WTC11 (cell line): ENCODE measurements around the gene CXCL5. TPM values are rescaled to one million over a fixed set of nuclear protein-coding genes. Genes with fewer than 3 reads are reported as not detected.

Experiments used
- ATAC-seq: fragments of 200-7000 bp; cut with Tn5 transposase; 2 replicates; pipeline ENCODE4 v1.10.0; 2021; ENCODE audit warnings: mild to moderate bottlenecking, moderate library complexity
- CTCF ChIA-PET: fragments of 300-600 bp; sonication (Branson Sonifier 250); formaldehyde crosslinking; loops from one replicate; lab custom pipeline; 2021; ENCODE audit warnings: antibody characterized with exemption; lab: Charles Lee
- POLR2A ChIA-PET: fragments of 350-600 bp; sonication (Branson Sonifier 250); formaldehyde crosslinking; loops from one replicate; lab custom pipeline; 2021; ENCODE audit warnings: antibody characterized with exemption; lab: Charles Lee
- DNase-seq: peaks from one replicate; pipeline ENCODE4 v3.0.0; 2021; ENCODE audit warnings: low spot score
- H3K27ac Mint-ChIP-seq: 2 replicates; pipeline ENCODE4 v1.8.0; 2021; ENCODE audit warnings: mixed read lengths
- H3K27me3 Mint-ChIP-seq: 2 replicates; pipeline ENCODE4 v1.8.0; 2021; ENCODE audit warnings: low read depth, mild to moderate bottlenecking, moderate library complexity, mixed read lengths
- H3K36me3 Mint-ChIP-seq: 2 replicates; pipeline ENCODE4 v1.8.0; 2021; ENCODE audit warnings: mixed read lengths
- H3K4me1 Mint-ChIP-seq: 2 replicates; pipeline ENCODE4 v1.8.0; 2022; ENCODE audit warnings: mixed read lengths
- H3K4me3 Mint-ChIP-seq: 2 replicates; pipeline ENCODE4 v1.8.0; 2021; ENCODE audit warnings: mild to moderate bottlenecking, moderate library complexity, mixed read lengths
- H3K9me3 Mint-ChIP-seq: 2 replicates; pipeline ENCODE4 v1.8.0; 2021; ENCODE audit warnings: mixed read lengths
- ATF3 ChIP-seq: sonication (generic); formaldehyde crosslinking; conservative IDR thresholded peaks from 2 replicates; pipeline ENCODE4 v1.8.1; 2022; ENCODE audit warnings: mild to moderate bottlenecking, missing genetic modification reagents
- CREM ChIP-seq: sonication (generic); formaldehyde crosslinking; IDR thresholded peaks from 2 replicates; pipeline ENCODE4 v1.8.1; 2022; ENCODE audit warnings: mild to moderate bottlenecking, missing genetic modification reagents, moderate library complexity
- ERG ChIP-seq: fragments of 250-450 bp; sonication (Bioruptor Pico); IDR thresholded peaks from 2 replicates; pipeline ENCODE4 v1.8.0; 2021; ENCODE audit warnings: mild to moderate bottlenecking
- FOXK1 ChIP-seq: sonication (generic); formaldehyde crosslinking; IDR thresholded peaks from 2 replicates; pipeline ENCODE4 v1.8.0; 2022; ENCODE audit warnings: mild to moderate bottlenecking, moderate library complexity, missing genetic modification reagents
- FOXP1 ChIP-seq: sonication (generic); formaldehyde crosslinking; IDR thresholded peaks from 2 replicates; pipeline ENCODE4 v1.8.0; 2022; ENCODE audit warnings: missing genetic modification reagents, mild to moderate bottlenecking, moderate library complexity, borderline replicate concordance
- NFE2L1 ChIP-seq: sonication (generic); formaldehyde crosslinking; IDR thresholded peaks from 2 replicates; pipeline ENCODE4 v1.8.1; 2023; ENCODE audit warnings: missing genetic modification reagents
- NFYB ChIP-seq: sonication (generic); formaldehyde crosslinking; conservative IDR thresholded peaks from 2 replicates; pipeline ENCODE4 v1.8.0; 2022; ENCODE audit warnings: low read depth, missing genetic modification reagents
- NR3C1 ChIP-seq: sonication (generic); formaldehyde crosslinking; conservative IDR thresholded peaks from 2 replicates; pipeline ENCODE4 v1.8.1; 2023; ENCODE audit warnings: low read depth, mild to moderate bottlenecking, missing genetic modification reagents
- OVOL2 ChIP-seq: fragments of 250-450 bp; sonication (Bioruptor Pico); IDR thresholded peaks from 2 replicates; pipeline ENCODE4 v1.9.0; 2021; ENCODE audit warnings: mild to moderate bottlenecking, borderline replicate concordance
- RORB ChIP-seq: fragments of 250-450 bp; sonication (Bioruptor Pico); IDR thresholded peaks from 2 replicates; pipeline ENCODE4 v1.9.0; 2021; ENCODE audit warnings: mild to moderate bottlenecking
- SMAD4 ChIP-seq: sonication (generic); formaldehyde crosslinking; IDR thresholded peaks from 2 replicates; pipeline ENCODE4 v1.8.0; 2022; ENCODE audit warnings: mild to moderate bottlenecking, missing genetic modification reagents
- TP53 ChIP-seq: sonication (generic); formaldehyde crosslinking; IDR thresholded peaks from 2 replicates; pipeline ENCODE4 v1.8.1; 2023; ENCODE audit warnings: mild to moderate bottlenecking, missing genetic modification reagents
- ZBTB21 ChIP-seq: sonication (generic); formaldehyde crosslinking; IDR thresholded peaks from 2 replicates; pipeline ENCODE4 v1.8.1; 2023; ENCODE audit warnings: mild to moderate bottlenecking, missing genetic modification reagents, borderline replicate concordance
- ZNF281 ChIP-seq: sonication (generic); formaldehyde crosslinking; IDR thresholded peaks from 2 replicates; pipeline ENCODE4 v1.8.0; 2023; ENCODE audit warnings: mild to moderate bottlenecking, missing genetic modification reagents
- ZNF396 ChIP-seq: fragments of 250-450 bp; sonication (Bioruptor Pico); IDR thresholded peaks from 2 replicates; pipeline ENCODE4 v1.8.0; 2021; ENCODE audit warnings: mild to moderate bottlenecking, moderate library complexity, borderline replicate concordance
- ZNF671 ChIP-seq: fragments of 250-450 bp; sonication (Bioruptor Pico); IDR thresholded peaks from 2 replicates; pipeline ENCODE4 v1.8.0; 2021; ENCODE audit warnings: mild to moderate bottlenecking
- total RNA-seq: library from RNA; stranded (reverse); gene quantifications from 3 replicates; pipeline ENCODE4 v1.2.3, GENCODE V29; 2021
- TF ChIP-seq, protein P1 (sequence below): fragments of 250-450 bp; sonication (Bioruptor Pico); IDR thresholded peaks from 2 replicates; pipeline ENCODE4 v1.9.0; 2021; ENCODE audit warnings: mild to moderate bottlenecking
- TF ChIP-seq, protein P2 (sequence below): sonication (generic); formaldehyde crosslinking; IDR thresholded peaks from 2 replicates; pipeline ENCODE4 v1.8.0; 2022; ENCODE audit warnings: mild to moderate bottlenecking, missing genetic modification reagents
- TF ChIP-seq, protein P3 (sequence below): sonication (generic); formaldehyde crosslinking; IDR thresholded peaks from 2 replicates; pipeline ENCODE4 v1.8.1; 2022; ENCODE audit warnings: mild to moderate bottlenecking, missing genetic modification reagents, moderate library complexity, borderline replicate concordance

CXCL5 gene
- total RNA-seq, 1 experiment from 2014 or later = 3.6 TPM

DNA sequence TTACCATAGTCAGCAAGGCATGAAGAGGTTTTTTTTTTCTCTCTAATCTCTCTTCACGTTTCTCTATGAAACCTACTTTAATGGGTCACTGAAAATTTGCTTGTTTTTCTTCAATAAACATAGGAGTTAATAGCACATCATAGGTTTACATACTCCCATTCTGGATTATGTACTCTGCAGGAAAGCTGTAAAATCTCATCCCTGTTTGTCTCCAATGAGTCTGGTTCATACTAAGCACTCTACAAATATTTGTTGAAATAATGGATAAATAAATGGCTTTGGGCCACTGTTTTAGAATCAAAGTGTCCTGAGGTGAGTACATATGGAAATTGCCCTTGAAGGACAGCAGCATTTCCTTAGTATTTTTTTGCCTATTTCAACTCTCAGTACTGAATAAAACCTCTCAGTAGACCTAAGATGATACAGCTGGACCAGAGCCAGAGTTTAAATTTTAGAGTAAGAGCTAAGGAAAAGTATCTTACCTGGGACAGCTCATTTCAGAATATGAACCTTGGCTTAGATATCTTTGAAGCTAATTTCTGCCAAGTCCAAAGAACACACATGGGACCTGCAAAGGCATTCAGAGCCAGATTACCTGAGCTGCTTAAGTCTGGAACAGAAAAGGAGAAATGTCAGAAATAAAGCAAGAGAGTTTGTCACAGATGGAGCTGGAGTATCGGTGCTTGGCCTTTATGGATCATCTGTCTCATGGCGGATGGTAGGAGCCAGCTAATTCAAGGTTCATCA, 51.1 kb downstream of the CXCL5 start (continued):
- TF ChIP-seq ZBTB21 (CRISPR knock-in tag) = no peak
- TF ChIP-seq RORB (CRISPR knock-in tag) = no peak

GRCh38 chr4:73945674-73946449, 52.6 kb downstream of the CXCL5 start:
- TF ChIP-seq ZNF396 (CRISPR knock-in tag) (no peak), NFE2L1 (no peak), ERG (CRISPR knock-in tag) (no peak), CREM (CRISPR knock-in tag) (no peak), NR3C1 (CRISPR knock-in tag) (no peak), FOXP1 (CRISPR knock-in tag) (no peak), SMAD4 (CRISPR knock-in tag) (no peak), FOXK1 (CRISPR knock-in tag) (no peak), ZNF671 (no peak), TP53 (no peak), OVOL2 (CRISPR knock-in tag) (no peak), ZNF281 (CRISPR knock-in tag) (no peak), NFYB (CRISPR knock-in tag) (no peak), ATF3 (CRISPR knock-in tag) (no peak)
- TF ChIP-seq, protein P1, sequence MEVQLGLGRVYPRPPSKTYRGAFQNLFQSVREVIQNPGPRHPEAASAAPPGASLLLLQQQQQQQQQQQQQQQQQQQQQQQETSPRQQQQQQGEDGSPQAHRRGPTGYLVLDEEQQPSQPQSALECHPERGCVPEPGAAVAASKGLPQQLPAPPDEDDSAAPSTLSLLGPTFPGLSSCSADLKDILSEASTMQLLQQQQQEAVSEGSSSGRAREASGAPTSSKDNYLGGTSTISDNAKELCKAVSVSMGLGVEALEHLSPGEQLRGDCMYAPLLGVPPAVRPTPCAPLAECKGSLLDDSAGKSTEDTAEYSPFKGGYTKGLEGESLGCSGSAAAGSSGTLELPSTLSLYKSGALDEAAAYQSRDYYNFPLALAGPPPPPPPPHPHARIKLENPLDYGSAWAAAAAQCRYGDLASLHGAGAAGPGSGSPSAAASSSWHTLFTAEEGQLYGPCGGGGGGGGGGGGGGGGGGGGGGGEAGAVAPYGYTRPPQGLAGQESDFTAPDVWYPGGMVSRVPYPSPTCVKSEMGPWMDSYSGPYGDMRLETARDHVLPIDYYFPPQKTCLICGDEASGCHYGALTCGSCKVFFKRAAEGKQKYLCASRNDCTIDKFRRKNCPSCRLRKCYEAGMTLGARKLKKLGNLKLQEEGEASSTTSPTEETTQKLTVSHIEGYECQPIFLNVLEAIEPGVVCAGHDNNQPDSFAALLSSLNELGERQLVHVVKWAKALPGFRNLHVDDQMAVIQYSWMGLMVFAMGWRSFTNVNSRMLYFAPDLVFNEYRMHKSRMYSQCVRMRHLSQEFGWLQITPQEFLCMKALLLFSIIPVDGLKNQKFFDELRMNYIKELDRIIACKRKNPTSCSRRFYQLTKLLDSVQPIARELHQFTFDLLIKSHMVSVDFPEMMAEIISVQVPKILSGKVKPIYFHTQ = no peak
- TF ChIP-seq, protein P2, sequence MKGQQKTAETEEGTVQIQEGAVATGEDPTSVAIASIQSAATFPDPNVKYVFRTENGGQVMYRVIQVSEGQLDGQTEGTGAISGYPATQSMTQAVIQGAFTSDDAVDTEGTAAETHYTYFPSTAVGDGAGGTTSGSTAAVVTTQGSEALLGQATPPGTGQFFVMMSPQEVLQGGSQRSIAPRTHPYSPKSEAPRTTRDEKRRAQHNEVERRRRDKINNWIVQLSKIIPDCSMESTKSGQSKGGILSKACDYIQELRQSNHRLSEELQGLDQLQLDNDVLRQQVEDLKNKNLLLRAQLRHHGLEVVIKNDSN (CRISPR knock-in tag) = no peak
- TF ChIP-seq, protein P3, sequence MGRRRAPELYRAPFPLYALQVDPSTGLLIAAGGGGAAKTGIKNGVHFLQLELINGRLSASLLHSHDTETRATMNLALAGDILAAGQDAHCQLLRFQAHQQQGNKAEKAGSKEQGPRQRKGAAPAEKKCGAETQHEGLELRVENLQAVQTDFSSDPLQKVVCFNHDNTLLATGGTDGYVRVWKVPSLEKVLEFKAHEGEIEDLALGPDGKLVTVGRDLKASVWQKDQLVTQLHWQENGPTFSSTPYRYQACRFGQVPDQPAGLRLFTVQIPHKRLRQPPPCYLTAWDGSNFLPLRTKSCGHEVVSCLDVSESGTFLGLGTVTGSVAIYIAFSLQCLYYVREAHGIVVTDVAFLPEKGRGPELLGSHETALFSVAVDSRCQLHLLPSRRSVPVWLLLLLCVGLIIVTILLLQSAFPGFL (CRISPR knock-in tag) = no peak
- TF ChIP-seq, all 79 proteins: peak for 0
- Mint-ChIP-seq H3K27ac (no peak overlapping the region), H3K4me1 (peaks cover 26% of the 10 kb centered on the region), H3K27me3 (peaks cover 97% of the 10 kb centered on the region), H3K4me3 (no peak overlapping the region), H3K36me3 (no peaks in the 10 kb centered on the region), H3K9me3 (no peaks in the 10 kb centered on the region)
- CTCF ChIA-PET = interaction anchor here (1.1 kb wide), 2 partner anchors 19 to 81 kb away, joined by 3 to 4 read pairs; no protein-coding TSS in a partner anchor
- ATAC-seq (no peak), DNase-seq (no peak)
- POLR2A ChIA-PET = no interaction called here
